NT2/D1 (cell line): ENCODE data around the gene LRMDA.

ENCODE experiments used
- SUZ12 ChIP-seq: IDR thresholded peaks from 2 replicates; pipeline ENCODE4 v1.6.1; 2011; ENCODE audit not compliant: insufficient read length, insufficient read depth; ENCODE audit errors: extremely low read depth
- YY1 ChIP-seq: IDR thresholded peaks from 2 replicates; pipeline ENCODE4 v1.6.1; 2011; ENCODE audit not compliant: insufficient read length, insufficient read depth
- ZNF274 ChIP-seq: IDR thresholded peaks from 2 replicates; pipeline ENCODE4 v1.6.1; 2011; ENCODE audit warnings: mild to moderate bottlenecking, low read depth, low read length

GRCh38 chr10:75709811-75710210 is 278.4 kb downstream of the LRMDA start:
- TF ChIP-seq YY1 (no peak), SUZ12 (no peak), ZNF274 (no peak)
